ENCODE measurements around the gene DCDC1.

- TF ChIP-seq CTCF (IDR thresholded peaks at IDR 0.05) (no peak), POLR2A (IDR thresholded peaks at IDR 0.05) (no peak)
Measured at GRCh38 chr11:31351168-31351567, 18.4 kb downstream of the DCDC1 start.

Data from lower leg skin (tissue), 3 donors.